Measurements from ENCODE around the gene PPM1M.
A peak's percentile ranks its signal among the peaks of the same experiment; 100 is the strongest.

Gene PPM1M

DNA sequence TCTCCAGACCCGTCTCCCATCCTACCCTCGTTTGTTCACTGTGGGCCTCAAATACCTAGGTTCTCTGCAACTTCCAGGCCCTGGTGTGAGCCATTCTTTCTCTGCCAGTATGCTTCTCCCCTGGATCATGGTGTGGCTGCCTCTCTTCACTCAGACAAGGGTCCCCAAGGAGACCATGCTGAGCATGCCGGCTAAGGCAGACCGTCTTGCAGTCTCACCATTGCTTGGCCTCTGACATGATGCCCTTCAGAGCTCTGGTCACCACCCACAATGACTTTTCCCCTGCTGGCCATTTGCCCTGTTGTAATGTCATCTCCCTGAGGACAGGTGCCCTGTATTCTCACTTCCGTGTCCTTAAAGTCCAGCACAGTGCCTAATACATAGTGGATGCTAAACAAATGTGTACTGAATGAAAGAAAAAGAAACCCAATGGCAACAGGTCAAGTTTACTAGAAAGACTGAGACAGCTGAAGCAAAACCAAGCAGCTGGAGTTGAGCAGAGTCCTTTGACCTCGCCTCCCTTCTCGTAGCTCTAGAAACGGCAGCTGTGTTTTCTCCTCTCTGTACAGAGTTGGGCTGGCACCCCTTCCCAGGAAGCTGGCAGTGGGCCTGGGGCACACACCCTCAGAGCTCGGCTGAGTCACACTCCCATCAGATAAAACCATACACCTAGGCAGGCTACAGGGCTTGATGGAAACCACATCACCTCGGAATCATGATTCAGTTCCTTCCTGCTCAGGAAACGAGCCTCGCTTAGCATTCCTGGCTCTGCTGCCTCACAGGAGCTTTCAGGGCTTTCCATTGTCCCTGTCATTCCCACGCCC, 28.8 kb upstream of the PPM1M start:
- peak; percentile 33 for FAIRE-seq

- FAIRE-seq, result no peak
Observed at GRCh38 chr3:52217409-52217805, 28.2 kb upstream of the PPM1M start.

DNA sequence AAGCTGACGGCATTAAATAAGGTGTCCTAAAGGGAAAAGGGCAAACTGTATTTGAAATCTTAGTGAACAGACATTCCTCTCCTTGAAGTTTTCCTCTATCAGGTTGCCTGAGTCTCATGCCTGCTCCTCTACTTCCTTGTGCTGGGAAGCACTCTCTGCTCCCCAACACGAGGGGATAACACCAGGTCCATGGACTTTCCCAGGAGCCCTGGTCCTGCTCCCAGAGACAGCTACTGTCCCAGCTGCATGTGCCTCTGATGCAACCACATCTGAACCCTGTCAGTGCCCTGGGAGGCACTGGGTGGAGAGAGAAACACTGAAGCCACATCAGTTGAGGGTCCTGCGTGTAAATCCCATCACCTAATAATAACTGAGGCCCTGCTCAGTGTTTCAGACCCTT, 27.5 kb upstream of the PPM1M start:
- no peak for FAIRE-seq

- no peak for FAIRE-seq
Observed at GRCh38 chr3:52218454-52218853, 27.1 kb upstream of the PPM1M start.

GRCh38 chr3:52218937-52219650, 26.5 kb upstream of the PPM1M start:
- no peak for FAIRE-seq

DNA sequence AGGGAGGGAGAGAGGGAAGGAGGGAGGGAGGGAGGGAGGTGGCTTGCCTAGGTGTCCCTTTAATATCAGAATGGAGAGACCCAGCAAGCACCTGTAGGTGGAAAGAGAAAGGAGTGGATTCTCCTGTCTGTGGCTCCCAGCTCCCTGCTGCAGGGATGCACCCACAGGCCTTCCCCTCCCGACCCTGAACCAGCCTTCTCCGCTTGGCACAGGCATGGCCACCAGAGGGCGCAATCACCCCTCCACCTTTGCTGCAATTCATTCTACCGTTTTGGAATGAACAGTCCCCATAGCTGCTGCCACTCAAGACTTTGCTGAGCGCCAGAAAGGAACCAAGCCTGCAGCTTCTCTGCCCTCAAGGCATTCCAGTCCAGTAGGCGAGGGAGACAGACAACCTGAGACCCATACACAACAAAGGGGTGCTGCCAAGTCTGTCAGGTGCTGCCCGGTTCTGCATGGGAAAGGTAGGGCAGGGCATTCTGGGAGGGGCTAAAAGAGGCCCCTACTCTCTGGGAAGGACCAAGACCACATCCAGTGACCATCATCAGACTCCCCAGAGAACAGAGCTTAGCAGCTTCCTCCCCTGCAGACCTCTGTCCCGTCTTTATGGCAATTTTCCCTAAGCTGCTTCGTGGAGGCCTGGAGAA, 25.1 kb upstream of the PPM1M start:
- no peak for FAIRE-seq

DNA sequence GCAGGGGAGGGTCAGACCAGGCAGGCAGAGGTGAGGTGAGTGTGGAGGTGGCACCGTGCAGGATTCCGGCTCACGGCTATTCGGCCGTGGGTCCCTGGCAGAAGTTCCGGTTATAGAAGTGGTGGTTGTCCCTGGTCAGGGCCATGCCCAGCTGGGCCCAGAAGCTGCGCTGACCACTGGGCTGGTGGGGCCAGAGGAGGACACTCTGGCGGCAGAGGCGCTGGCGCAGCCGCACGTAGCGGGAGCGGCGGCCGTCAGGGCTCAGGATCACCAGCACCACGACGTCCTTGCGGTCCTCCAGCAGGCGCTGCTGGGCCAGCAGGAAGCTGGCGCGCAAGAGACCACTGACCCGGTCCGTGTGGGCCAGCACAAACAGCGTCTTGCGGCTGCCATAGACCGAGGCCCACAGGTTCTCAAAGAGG, 24.4 kb upstream of the PPM1M start:
- no peak for FAIRE-seq

DNA sequence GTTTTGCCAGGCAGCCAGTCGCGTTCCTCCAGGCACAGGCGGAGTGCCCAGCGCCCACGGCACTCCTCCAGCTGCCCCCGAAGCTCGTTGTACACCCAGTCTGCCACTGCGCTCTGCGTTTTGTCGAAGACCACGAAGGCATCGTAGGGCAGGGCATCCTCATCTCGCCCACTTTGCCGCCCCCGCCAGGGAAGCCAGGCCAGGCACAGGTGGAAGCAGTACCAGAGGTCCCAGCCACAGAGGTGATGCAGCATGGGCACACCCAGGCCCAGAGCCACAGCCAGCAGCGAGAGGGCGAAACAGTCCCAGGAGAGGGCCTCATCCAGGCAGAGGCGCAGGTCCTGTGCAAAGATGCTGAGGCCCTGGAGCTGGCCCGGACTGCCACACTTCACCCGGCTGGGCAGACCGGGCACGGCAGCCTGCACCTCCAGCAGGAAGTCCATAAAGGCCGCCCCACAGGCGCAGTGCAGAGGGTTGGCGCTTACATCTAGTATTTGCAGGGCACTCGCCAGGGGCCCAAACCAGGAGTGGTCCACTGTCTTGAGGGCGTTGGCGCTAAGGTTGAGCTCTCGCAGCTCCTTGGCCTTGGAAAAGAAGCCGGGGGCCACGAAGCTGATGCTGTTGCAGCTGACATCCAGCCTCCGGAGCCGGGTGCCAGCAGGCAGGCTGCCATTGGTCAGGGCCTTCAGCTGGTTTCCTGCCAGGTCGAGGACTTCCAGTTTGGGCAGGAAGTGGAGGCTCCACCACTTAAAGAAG, 23.8 kb upstream of the PPM1M start:
- FAIRE-seq, result no peak

- no peak for FAIRE-seq
Observed at GRCh38 chr3:52222319-52223221, 23.0 kb upstream of the PPM1M start.

DNA sequence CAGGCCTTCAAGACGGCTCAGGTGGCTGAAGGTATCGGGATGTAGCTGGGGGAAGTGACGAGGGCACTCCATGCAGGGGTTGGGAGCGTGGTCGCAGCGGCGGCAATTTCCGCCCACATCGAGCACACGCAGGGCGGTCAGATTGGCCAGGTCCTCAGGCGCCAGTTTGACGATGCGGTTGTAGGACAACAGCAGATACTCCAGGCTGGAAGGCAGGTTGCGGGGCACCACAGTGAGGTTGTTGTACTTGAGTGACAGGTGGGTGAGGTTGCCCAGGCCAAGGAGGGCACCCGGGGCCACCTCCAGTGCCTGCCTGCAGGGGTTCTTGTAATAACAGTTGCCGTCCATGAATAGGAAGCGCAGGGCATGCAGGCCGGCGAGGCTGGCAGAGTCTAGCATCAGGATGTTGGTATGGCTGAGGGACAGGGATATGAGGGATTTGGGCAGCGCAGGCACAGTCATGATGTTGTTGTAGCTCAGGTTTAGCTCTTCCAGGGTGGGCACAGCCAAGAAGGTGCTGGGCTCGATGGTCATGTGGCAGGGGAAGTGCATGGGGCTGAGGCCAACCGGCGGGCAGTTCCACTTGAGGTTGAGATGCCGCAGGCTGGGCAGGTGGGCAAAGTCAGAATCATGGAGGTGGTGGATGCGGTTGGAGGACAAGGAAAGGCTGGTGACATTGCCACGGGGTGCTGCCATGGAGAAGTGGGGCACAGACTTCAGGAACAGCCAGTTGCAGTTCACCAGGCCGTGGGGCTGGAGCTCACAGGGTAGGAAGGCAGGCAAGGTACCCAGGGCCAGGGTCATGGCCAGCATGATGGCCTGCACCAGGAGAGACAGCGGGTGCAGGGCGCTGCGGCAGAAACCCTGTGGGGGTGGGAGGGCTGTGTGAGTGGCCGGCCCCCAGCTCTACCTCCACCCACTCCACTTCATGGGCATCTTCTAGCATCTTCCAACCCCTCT, 21.8 kb upstream of the PPM1M start:
- FAIRE-seq, result no peak

- no peak for FAIRE-seq
Observed at GRCh38 chr3:52225452-52226228, 19.9 kb upstream of the PPM1M start, which contains the start of gene TLR9. TLR9 (minus strand) TSS chr3:52225645; CDS start chr3:52225529, 116 bp downstream.

GRCh38 chr3:52226229-52226817, 19.2 kb upstream of the PPM1M start:
- no peak for FAIRE-seq

DNA sequence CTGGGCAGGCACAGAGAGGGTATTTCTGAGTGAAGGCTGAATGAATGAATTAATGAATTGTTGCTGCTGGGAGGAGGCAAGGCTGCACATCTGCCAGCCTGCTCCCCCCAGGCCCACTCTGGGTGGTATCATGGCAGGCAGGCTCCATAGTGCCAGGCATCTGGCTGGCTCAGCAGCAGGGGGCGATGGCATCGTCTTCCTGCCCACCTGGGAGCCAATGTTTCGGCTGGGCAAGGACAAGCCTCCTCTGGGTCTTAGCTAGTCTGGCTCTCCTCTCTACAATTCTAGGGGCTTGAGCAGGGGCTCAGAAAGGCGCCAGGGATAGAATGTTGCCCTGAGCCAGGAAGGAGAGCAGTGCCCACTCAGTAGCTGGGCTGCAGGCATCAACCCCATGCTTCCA, 18.4 kb upstream of the PPM1M start:
- FAIRE-seq, result no peak

DNA sequence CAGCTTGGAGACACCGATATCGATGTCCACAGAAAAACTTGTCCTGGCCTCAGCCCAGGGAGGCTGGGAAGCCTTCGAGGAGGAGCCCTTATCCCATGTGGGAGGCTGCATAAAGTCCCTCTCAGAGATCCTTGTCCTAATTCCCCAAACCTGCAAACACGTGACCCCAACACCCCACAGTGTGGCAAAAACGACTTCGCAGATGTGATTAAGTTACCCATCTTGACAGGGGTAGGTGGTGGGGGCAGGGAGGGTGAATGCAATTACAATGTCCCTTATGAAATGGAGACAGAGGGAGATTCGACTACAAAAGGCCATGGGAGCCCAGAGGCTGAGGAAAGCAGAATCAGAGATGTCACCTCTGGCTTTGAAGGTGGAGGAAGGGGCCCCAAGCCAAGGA, 17.8 kb upstream of the PPM1M start:
- no peak for FAIRE-seq

GRCh38 chr3:52228266-52228665, 17.3 kb upstream of the PPM1M start:
- FAIRE-seq, result no peak

DNA sequence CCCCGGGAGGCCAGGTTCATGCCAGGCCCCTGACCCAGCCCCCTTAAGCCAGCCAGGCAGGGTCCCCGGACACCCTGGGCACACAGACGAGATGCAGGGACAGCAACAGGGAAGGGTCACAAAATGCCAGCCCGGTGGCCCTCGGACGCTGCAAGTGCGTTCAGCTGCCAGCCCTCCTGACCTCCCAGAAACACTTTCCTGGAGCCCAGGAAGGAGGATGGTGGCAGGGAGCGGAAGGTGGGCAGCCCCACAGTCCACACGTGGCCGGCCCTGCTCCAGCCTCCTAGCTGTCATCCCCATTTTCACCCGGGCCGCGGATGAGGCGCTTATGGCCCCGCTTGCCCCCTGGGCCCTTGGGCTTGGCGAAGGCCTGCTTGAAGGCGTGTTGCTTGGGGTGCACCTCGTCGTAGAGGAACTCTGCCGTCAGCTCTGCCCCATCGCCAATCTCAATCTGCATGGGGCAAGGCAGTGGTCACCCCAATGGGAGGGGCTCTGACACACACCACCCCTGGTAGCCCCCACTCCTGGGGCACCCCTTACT, 16.7 kb upstream of the PPM1M start:
- no peak for FAIRE-seq

DNA sequence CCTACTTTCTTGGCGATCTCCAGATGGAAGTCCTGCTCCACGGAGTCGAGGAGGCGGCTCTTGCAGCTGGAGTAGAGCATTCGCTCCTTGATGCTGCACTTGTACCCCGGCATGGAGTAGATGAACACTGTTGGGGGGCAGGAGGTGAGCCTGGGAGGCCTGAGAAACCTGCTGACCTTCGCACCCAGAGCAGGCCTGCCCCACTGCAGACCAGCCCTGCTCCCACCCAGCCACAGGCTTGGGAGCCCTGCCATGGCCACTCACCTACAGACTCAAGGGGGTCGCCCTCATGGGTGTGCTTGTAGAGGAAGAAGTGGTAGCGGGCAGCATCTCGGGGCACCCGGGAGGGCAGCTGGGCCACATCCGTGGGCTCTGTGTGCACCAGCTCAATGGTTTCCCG, 15.9 kb upstream of the PPM1M start:
- FAIRE-seq, result no peak

DNA sequence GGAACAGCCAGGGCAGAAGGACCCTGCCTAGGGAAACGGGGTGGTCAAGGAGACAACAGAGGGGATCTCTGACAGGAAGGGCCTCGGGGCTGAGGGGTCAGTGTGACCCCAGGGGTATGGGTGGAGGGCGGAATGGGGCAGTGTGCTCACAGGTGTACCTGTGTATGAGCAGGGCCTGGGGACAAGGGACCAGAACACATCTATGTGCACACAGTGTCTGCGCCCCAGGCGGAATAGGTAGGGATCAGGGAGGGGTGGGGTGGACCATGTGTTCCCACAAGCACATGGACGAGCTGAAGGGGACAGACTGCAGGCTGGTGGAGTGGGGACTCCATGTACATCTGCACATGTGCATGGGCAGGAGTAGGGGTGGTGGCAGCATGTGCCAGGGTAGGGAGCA, 15.1 kb upstream of the PPM1M start:
- FAIRE-seq, result no peak

GRCh38 chr3:52230889-52231499, 14.6 kb upstream of the PPM1M start:
- no peak for FAIRE-seq
